ENCODE results near the gene NTM. TPM values are rescaled to one million over a fixed set of nuclear protein-coding genes. Genes with fewer than 3 reads are reported as not detected.
A peak's percentile ranks its signal among the peaks of the same experiment; 100 is the strongest.

The NTM gene
- total RNA-seq, 2 donors from 2014 or later: not detected

DNA sequence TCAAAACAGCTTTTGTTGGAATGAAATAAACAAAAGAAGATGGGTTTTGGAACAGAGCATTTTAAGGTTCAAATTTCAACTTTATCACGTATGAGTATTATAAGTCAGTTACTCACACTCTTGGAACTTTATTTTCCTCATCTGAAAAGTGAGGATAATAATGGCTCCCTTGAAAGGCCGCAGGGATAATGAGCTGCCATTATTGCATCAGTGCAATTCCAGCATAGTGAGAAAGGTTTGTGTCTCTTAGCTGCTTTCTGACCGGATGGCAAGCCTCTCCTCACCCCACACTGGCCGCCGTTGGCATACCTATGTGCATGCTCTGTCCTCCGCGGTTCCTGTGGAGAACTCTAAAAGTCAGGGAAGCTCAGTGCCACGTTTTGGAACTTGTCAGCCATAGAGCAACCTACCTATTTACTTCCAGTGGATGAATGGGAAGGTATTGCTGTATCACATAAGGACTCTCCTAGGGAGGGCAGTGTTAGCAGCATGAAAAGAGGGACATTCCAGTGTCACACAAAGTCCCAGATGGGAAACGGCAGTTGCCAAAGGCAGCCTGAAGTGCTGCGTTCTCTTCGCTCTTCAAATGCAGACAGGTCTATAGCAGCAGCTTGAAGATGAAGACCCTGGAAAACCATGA is 368.9 kb downstream of the NTM start:
- no peaks in the 10 kb centered on the region for H3K36me3 Mint-ChIP-seq (ENCODE audit: low read depth)
- peaks cover 14% of the 10 kb centered on the region for H3K27me3 Mint-ChIP-seq
- no peak overlapping the region for H3K27ac Mint-ChIP-seq
- no peaks in the 10 kb centered on the region for H3K9me3 Mint-ChIP-seq
- H3K4me3 Mint-ChIP-seq: no peak overlapping the region
- ATAC-seq (replicated peaks): no peak
- no peaks in the 10 kb centered on the region for H3K4me1 Mint-ChIP-seq

DNA sequence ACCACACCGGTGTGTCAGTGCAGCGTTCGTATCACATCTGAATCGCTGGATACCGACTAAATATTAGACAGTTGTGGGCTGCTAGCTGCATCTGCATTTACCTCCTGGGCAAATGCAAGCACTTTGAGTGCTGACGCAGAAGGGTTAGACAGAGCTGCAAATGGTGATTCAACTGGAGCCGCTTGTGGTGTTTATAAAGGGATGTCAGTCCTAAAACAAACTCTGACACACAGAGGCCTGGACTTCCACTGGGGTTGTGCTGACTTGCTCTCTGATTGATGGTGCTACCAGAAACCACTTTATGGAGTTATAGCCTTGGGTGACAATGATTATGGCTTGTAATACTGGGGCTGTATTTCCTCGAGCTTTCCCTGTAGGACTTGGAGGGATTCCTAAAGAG is 374.4 kb downstream of the NTM start:
- Mint-ChIP-seq H3K27me3 (peaks cover 23% of the 10 kb centered on the region), H3K36me3 (ENCODE audit: low read depth) (no peaks in the 10 kb centered on the region), H3K4me3 (no peak overlapping the region), H3K27ac (no peak overlapping the region), H3K9me3 (no peaks in the 10 kb centered on the region), H3K4me1 (no peaks in the 10 kb centered on the region)
- no peak for ATAC-seq (replicated peaks)

DNA sequence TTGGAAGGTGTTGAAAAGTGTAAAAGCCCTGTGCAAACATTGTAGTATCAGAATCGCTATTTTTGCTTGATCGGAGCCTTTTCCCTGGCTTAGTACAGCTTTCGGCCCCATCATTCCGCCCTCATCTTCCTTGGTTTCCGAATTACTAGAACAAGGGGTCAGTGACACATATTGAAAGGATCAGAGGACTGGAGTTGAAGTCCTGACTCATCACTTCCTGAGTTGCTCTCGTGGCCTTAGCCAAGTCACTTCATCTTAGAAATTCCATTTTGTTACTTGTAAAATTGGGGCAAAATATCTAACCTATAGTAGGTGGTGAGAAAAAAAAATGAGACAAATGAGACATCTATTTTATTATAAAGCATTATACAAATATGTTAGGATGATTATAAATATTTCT is 375.0 kb downstream of the NTM start:
- Mint-ChIP-seq H3K27ac (no peak overlapping the region), H3K27me3 (peaks cover 27% of the 10 kb centered on the region), H3K4me3 (no peak overlapping the region), H3K36me3 (ENCODE audit: low read depth) (no peaks in the 10 kb centered on the region), H3K9me3 (no peaks in the 10 kb centered on the region), H3K4me1 (no peaks in the 10 kb centered on the region)
- peak; percentile 40 for ATAC-seq (replicated peaks)

DNA sequence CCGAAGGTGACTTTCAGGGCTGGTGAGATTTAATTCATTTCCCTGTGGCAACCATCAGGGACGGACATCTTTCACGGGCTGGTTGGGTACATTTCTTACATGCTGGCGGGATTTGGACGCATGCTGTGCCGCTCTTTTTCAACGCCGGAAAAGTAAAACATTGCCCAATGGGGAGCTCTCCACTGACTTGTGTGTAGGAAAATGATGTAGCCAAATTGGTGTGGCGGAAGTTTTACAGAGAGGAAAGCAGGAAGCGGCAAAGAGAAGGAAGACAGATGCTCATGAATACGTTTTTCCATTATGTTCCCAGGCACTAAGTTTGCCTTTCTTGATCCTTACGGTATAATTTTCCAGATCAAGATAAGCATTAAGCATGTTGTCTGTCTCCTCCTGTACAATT is 375.8 kb downstream of the NTM start:
- no peaks in the 10 kb centered on the region for H3K36me3 Mint-ChIP-seq (ENCODE audit: low read depth)
- H3K27me3 Mint-ChIP-seq: peaks cover 29% of the 10 kb centered on the region
- ATAC-seq (replicated peaks): no peak
- H3K4me3 Mint-ChIP-seq: no peak overlapping the region
- H3K27ac Mint-ChIP-seq: no peak overlapping the region
- no peaks in the 10 kb centered on the region for H3K9me3 Mint-ChIP-seq
- no peaks in the 10 kb centered on the region for H3K4me1 Mint-ChIP-seq

GRCh38 chr11:131748151-131749050 is 378.0 kb downstream of the NTM start:
- peaks cover 4% of the 10 kb centered on the region for H3K9me3 Mint-ChIP-seq
- no peaks in the 10 kb centered on the region for H3K36me3 Mint-ChIP-seq (ENCODE audit: low read depth)
- peak; percentile 52 for ATAC-seq (replicated peaks)
- H3K4me1 Mint-ChIP-seq: no peaks in the 10 kb centered on the region
- peaks cover 26% of the 10 kb centered on the region for H3K27me3 Mint-ChIP-seq
- H3K27ac Mint-ChIP-seq: no peak overlapping the region
- H3K4me3 Mint-ChIP-seq: no peak overlapping the region

DNA sequence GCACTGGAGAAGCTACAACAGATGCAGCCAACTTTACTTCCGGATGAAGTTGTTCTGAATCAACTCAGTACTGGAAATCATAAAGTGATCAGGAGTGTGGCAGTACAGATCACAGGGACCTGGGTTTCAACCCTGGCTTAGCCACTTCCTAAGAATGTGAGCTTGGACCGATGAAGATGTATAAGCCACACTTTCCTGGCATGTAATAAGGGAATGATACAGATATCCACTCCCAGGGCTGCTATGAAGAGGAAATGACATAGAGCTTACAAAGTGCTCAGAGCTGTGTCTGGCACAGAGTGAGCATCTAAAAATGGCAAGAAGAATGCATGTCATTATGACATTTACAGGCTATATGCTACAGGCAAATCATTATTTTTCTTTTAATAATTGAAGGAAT is 378.7 kb downstream of the NTM start:
- Mint-ChIP-seq H3K27me3 (peaks cover 24% of the 10 kb centered on the region), H3K36me3 (ENCODE audit: low read depth) (no peaks in the 10 kb centered on the region), H3K27ac (no peak overlapping the region), H3K4me1 (no peaks in the 10 kb centered on the region), H3K9me3 (peaks cover 4% of the 10 kb centered on the region), H3K4me3 (no peak overlapping the region)
- ATAC-seq (replicated peaks): no peak

GRCh38 chr11:131750152-131750551 is 379.7 kb downstream of the NTM start:
- H3K36me3 Mint-ChIP-seq (ENCODE audit: low read depth): no peaks in the 10 kb centered on the region
- peaks cover 21% of the 10 kb centered on the region for H3K27me3 Mint-ChIP-seq
- no peak overlapping the region for H3K27ac Mint-ChIP-seq
- no peak overlapping the region for H3K4me3 Mint-ChIP-seq
- H3K9me3 Mint-ChIP-seq: peaks cover 4% of the 10 kb centered on the region
- no peak for ATAC-seq (replicated peaks)
- no peaks in the 10 kb centered on the region for H3K4me1 Mint-ChIP-seq

GRCh38 chr11:131750692-131751091 is 380.3 kb downstream of the NTM start:
- no peak overlapping the region for H3K4me3 Mint-ChIP-seq
- no peak overlapping the region for H3K27ac Mint-ChIP-seq
- peaks cover 19% of the 10 kb centered on the region for H3K27me3 Mint-ChIP-seq
- no peaks in the 10 kb centered on the region for H3K36me3 Mint-ChIP-seq (ENCODE audit: low read depth)
- H3K9me3 Mint-ChIP-seq: peaks cover 4% of the 10 kb centered on the region
- no peak for ATAC-seq (replicated peaks)
- no peaks in the 10 kb centered on the region for H3K4me1 Mint-ChIP-seq

DNA sequence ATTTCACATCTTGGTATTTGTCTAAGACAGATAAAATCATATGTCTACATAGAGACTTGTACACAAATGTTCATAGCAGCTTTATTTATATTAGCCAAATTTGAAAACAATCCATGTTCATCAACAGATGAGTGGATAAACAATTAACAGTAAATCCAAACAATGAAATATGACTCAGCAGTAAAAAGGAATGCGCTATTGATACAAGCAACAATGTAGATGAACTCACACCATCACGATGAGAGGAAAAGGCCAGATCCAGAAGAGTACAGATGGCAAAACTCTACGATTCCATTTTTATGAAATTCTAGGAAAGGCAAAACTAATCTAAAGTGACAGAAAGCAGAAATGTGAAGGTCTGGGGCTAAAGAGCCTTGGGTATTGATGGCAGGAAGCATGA is 384.3 kb downstream of the NTM start:
- H3K36me3 Mint-ChIP-seq (ENCODE audit: low read depth): no peaks in the 10 kb centered on the region
- H3K27me3 Mint-ChIP-seq: peaks cover 6% of the 10 kb centered on the region
- no peak for ATAC-seq (replicated peaks)

GRCh38 chr11:131756479-131757110 is 386.2 kb downstream of the NTM start:
- no peak for ATAC-seq (replicated peaks)

More for the DNA sequence above, 384.3 kb downstream of the NTM start:
- H3K4me3 Mint-ChIP-seq: no peak overlapping the region
- no peak overlapping the region for H3K27ac Mint-ChIP-seq
- no peaks in the 10 kb centered on the region for H3K4me1 Mint-ChIP-seq
- H3K9me3 Mint-ChIP-seq: peaks cover 4% of the 10 kb centered on the region

DNA sequence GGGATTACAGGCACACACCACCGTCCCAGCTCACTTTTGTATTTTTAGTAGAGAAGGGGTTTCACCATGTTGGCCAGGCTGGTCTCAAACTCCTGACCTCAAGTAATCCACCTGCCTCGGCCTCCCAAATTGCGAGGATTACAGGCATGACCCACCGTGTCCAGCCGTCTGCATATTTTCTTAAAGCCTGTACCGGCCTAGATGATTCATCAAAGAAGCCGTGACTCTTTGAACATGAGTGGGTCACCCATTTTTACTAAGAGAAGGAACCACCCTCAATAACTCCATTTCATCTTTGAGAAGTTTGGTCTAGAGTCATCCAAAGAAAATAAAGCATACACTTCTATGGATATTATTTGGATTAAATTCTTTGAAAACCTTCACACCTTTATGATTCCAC is 388.3 kb downstream of the NTM start:
- Mint-ChIP-seq H3K9me3 (no peaks in the 10 kb centered on the region), H3K4me3 (no peak overlapping the region), H3K36me3 (ENCODE audit: low read depth) (no peaks in the 10 kb centered on the region), H3K4me1 (no peaks in the 10 kb centered on the region), H3K27ac (no peak overlapping the region), H3K27me3 (no peaks in the 10 kb centered on the region)
- no peak for ATAC-seq (replicated peaks)

More at GRCh38 chr11:131756479-131757110, 386.2 kb downstream of the NTM start:
- peaks cover 4% of the 10 kb centered on the region for H3K9me3 Mint-ChIP-seq
- H3K4me1 Mint-ChIP-seq: no peaks in the 10 kb centered on the region
- H3K27ac Mint-ChIP-seq: no peak overlapping the region
- no peak overlapping the region for H3K4me3 Mint-ChIP-seq
- no peaks in the 10 kb centered on the region for H3K27me3 Mint-ChIP-seq
- no peaks in the 10 kb centered on the region for H3K36me3 Mint-ChIP-seq (ENCODE audit: low read depth)

DNA sequence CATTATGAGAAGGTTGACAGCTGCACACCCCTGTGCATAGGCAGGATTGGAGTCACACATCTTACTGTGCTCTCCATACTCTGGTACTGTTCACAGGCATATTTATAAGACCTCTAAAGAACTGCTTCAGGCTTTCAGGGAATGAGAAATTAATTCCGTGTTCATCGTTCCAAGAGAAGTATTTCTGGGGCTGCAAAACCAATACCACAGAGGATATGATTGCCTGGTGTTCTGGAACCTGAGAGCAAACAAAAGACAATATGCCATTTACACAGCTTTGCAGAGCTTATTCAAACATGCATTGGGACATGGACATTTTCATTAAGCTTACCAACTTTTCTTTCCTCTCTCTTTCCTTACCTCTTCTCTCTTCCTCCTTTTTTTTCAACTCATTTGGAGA is 388.7 kb downstream of the NTM start:
- H3K27ac Mint-ChIP-seq: no peak overlapping the region
- H3K9me3 Mint-ChIP-seq: no peaks in the 10 kb centered on the region
- no peaks in the 10 kb centered on the region for H3K4me1 Mint-ChIP-seq
- no peak overlapping the region for H3K4me3 Mint-ChIP-seq
- no peak for ATAC-seq (replicated peaks)
- H3K27me3 Mint-ChIP-seq: no peaks in the 10 kb centered on the region
- no peaks in the 10 kb centered on the region for H3K36me3 Mint-ChIP-seq (ENCODE audit: low read depth)

DNA sequence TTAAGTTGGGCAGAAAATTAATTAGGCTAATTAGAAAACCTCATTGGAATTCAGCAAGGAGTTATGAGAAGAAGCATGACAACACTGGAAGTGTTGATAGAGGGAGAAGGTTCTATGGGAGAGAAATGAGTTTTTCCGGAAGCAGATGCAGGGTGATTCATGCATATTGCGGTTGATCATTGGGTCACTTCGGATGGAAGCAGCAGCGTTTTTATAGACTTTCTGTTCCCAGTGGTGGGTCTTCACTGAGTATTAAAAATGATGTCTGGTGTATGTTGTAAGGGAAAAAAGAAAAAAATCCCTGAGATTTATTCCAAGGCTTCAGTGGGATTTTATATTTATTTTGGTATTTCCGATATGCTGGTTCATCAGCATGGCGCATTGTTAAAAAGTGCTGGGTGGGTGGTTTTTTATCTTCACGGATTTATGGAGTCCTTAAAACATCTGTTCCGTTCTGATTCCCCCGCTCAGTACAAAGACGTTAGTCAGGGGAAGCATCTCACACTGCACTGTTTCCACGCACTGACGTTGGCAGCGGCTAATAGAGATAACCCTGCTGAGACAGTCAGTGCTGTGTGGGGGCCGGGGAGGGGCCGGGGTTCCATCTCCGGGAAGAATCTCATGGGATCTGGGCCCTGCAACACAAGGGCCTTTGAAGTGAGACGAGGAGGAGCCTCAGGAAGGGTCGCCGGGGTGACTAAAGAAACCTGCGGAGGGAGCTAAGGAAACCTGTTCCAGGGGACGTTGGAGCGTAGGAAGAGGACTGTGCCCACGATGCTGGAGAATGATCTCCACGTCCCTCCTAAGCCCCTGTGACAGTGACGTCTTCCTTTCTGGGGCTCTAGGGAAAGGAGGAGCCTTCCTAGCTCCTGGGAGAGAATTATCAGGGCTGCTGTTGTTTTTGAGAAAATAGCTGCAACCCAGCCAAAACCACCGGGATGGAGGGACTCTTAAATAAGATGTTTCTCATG is 390.0 kb downstream of the NTM start:
- no peak for ATAC-seq (replicated peaks)
- no peaks in the 10 kb centered on the region for H3K4me1 Mint-ChIP-seq
- H3K9me3 Mint-ChIP-seq: peaks cover 3% of the 10 kb centered on the region
- no peaks in the 10 kb centered on the region for H3K36me3 Mint-ChIP-seq (ENCODE audit: low read depth)
- no peak overlapping the region for H3K27ac Mint-ChIP-seq
- H3K4me3 Mint-ChIP-seq: no peak overlapping the region
- peaks cover 4% of the 10 kb centered on the region for H3K27me3 Mint-ChIP-seq
